ENCODE data around the gene RBPJ.

The RBPJ gene

DNA sequence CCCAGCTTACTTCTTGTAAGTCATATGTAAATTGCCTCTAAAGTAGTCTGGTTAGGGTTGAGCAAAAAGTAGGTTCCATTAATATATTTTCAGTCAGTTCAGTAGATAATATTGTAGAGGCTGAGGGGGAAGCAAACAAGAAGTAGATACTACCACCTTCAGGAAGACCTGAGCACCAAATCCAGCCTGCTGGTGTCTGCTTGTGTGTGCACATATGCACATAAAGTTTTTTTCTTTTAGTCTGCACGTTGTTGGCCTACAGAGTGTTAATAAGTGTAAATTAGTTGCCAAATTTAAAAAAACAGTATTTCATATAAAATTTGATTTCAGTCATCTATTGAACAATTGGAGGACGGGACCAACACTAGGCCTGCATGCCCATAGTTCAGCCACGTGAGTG, 92.8 kb downstream of the RBPJ start:
- DNase-seq (ENCODE audit: low read depth) = no peak
- TF ChIP-seq, protein P1, sequence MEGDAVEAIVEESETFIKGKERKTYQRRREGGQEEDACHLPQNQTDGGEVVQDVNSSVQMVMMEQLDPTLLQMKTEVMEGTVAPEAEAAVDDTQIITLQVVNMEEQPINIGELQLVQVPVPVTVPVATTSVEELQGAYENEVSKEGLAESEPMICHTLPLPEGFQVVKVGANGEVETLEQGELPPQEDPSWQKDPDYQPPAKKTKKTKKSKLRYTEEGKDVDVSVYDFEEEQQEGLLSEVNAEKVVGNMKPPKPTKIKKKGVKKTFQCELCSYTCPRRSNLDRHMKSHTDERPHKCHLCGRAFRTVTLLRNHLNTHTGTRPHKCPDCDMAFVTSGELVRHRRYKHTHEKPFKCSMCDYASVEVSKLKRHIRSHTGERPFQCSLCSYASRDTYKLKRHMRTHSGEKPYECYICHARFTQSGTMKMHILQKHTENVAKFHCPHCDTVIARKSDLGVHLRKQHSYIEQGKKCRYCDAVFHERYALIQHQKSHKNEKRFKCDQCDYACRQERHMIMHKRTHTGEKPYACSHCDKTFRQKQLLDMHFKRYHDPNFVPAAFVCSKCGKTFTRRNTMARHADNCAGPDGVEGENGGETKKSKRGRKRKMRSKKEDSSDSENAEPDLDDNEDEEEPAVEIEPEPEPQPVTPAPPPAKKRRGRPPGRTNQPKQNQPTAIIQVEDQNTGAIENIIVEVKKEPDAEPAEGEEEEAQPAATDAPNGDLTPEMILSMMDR (conservative IDR thresholded peaks at IDR 0.05; ENCODE audit: low read depth, low read length) = no peak
- H3K4me3 ChIP-seq (ENCODE audit: low read depth, low read length) = no peak overlapping the region

DNA sequence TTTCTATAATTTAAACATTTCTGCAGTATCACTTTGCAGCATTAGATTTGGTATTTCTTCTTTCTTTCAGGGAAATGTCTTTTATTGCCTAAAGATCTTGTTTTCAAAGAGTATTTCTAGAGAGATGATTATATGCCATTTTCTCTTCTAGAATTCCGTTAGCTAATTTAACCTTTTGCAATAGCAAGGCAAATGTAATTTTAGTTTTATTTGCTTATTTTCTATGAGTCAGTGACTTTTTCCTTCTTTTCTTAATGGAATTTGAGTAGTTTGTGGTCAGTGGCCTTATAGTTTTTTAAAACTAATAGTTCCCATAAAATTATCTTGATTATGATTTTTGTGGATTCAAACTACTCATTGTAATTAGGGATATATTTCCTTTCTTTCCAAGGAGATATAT, 97.3 kb downstream of the RBPJ start:
- TF ChIP-seq, protein P1 (conservative IDR thresholded peaks at IDR 0.05; ENCODE audit: low read depth, low read length) = no peak
- DNase-seq (ENCODE audit: low read depth) = no peak
- no peak overlapping the region for H3K4me3 ChIP-seq (ENCODE audit: low read depth, low read length)

DNA sequence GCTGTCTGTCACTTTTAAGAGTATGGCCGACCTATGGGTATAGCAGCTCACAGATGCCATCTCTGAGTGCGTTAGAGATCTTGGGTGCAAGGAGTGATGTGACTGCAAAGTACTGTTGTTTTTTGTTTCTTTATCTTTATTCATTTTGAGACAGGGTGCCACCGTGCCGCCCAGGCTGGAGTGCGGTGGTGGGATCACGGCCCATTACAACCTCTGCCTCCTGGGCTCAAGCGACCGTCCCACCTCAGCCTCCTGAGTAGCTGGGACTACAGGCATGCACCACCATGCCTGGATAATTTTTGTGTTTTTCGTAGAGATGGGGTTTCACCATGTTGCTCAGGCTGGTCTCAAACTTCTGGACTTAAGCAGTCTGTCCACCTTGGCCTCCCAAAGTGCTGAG, 98.0 kb downstream of the RBPJ start:
- TF ChIP-seq, protein P1 (conservative IDR thresholded peaks at IDR 0.05; ENCODE audit: low read depth, low read length) = no peak
- DNase-seq (ENCODE audit: low read depth) = no peak
- no peak overlapping the region for H3K4me3 ChIP-seq (ENCODE audit: low read depth, low read length)

DNA sequence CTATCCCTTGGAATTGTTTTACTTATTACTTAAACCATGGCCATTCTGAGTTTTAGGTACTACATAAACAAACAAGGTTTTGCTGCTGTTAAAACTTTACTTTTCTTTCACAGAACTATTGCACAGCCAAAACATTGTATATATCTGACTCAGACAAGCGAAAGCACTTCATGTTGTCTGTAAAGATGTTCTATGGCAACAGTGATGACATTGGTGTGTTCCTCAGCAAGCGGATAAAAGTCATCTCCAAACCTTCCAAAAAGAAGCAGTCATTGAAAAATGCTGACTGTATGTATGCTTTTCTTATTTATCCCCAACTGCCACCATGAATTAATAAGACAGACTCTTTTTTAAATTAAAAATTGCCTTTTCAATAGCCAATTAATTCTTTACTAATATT, 99.6 kb downstream of the RBPJ start:
- DNase-seq (ENCODE audit: low read depth) = peak; percentile 85
- no peak overlapping the region for H3K4me3 ChIP-seq (ENCODE audit: low read depth, low read length)
- TF ChIP-seq, protein P1 (conservative IDR thresholded peaks at IDR 0.05; ENCODE audit: low read depth, low read length) = no peak

DNA sequence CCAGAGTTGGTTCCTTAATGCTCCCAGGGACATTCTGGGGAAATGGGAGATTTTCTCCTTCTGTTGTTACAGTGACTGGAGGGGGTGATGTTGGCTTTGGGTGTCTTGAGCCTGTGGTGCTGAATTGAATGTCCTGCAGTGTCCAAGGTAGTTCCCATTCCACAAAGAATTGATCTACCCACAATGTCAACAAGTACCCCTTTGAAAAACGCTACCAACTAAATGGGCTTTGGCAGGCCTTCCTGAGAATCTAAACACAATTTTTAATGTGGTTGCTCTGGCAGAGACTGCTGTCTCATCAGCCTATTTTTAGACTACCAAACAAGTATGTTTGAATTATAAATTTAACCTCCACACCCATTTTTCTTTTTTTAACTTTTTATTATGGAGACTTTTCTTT, 100.1 kb downstream of the RBPJ start:
- TF ChIP-seq, protein P1 (conservative IDR thresholded peaks at IDR 0.05; ENCODE audit: low read depth, low read length) = no peak
- no peak overlapping the region for H3K4me3 ChIP-seq (ENCODE audit: low read depth, low read length)
- DNase-seq (ENCODE audit: low read depth) = peak; percentile 30

DNA sequence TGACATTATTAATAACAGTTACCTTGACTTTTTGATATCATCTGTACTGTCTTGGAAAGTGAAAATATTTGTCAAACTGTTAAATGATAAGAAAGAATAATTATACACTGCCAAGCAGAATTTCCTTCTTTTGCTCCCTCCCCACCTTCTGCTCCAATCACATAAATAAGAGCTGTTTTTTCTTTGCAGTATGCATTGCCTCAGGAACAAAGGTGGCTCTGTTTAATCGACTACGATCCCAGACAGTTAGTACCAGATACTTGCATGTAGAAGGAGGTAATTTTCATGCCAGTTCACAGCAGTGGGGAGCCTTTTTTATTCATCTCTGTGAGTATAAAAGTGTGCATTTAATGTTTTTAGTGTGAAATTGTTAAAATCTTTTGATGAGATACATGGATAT, 103.3 kb downstream of the RBPJ start:
- H3K4me3 ChIP-seq (ENCODE audit: low read depth, low read length) = no peak overlapping the region
- TF ChIP-seq, protein P1 (conservative IDR thresholded peaks at IDR 0.05; ENCODE audit: low read depth, low read length) = no peak
- DNase-seq (ENCODE audit: low read depth) = no peak

DNA sequence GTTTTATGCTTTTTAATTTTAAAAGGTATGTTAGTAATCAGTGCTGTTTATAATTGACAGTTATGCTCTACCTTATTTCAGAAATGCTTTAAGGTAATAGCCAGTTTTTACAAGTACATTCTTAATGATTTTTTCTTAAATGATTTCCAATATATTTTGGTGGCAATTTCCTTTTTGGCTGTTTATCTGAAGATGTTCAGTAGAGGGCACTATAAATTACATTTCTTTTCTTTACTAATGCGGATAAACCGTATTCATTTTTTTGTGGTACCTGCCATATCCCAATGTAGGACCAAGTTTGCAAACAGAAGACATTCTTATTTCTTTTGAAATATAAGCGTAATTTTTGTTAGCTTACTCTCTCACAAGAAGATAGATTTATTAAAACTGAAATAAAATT, 104.0 kb downstream of the RBPJ start:
- peak; percentile 17 for DNase-seq (ENCODE audit: low read depth)
- TF ChIP-seq, protein P1 (conservative IDR thresholded peaks at IDR 0.05; ENCODE audit: low read depth, low read length) = peak; percentile 31
- H3K4me3 ChIP-seq (ENCODE audit: low read depth, low read length) = no peak overlapping the region
